ENCODE data around the gene OR2B6. TPM values are rescaled to one million over a fixed set of nuclear protein-coding genes. Genes with fewer than 3 reads are reported as not detected.
"Not testable (repeated sequence)": the region's sequence is repeated elsewhere in the genome, so short reads cannot be mapped to it uniquely, and the experiment has no call there.

The OR2B6 gene
- not detected for total RNA-seq

- Histone ChIP-seq H3K4me1 (ENCODE audit: insufficient read depth, low read length) (no peaks in the 10 kb centered on the region), H3K27me3 (ENCODE audit: insufficient read depth, low read length) (peaks cover 21% of the 10 kb centered on the region), H3K4me3 (ENCODE audit: low read length) (no peak within 1 kb of the TSS), H3K9me3 (ENCODE audit: low read depth, low read length) (no peaks in the 10 kb centered on the region)
Observed at GRCh38 chr6:27956941-27957340, at the start of gene OR2B6. Gene OR2B6 (plus strand): TSS chr6:27957241. CDS start chr6:27957241, 0 bp downstream.

- Histone ChIP-seq H3K4me1 (ENCODE audit: insufficient read depth, low read length) (peaks cover 6% of the 10 kb centered on the region), H3K4me3 (ENCODE audit: low read length) (no peak overlapping the region), H3K27me3 (ENCODE audit: insufficient read depth, low read length) (no peaks in the 10 kb centered on the region), H3K9me3 (ENCODE audit: low read depth, low read length) (no peaks in the 10 kb centered on the region)
Observed at GRCh38 chr6:27908017-27908416, 49.0 kb upstream of the OR2B6 start.

GRCh38 chr6:27911956-27912446 lies 45.0 kb upstream of the OR2B6 start, which contains the start of gene OR2B2:
Gene OR2B2 (minus strand): TSS chr6:27912396. CDS start chr6:27912319, 77 bp downstream.
- no peaks in the 10 kb centered on the region for H3K9me3 ChIP-seq (ENCODE audit: low read depth, low read length)
- no peaks in the 10 kb centered on the region for H3K4me1 ChIP-seq (ENCODE audit: insufficient read depth, low read length)
- peaks cover 14% of the 10 kb centered on the region for H3K27me3 ChIP-seq (ENCODE audit: insufficient read depth, low read length)
- H3K4me3 ChIP-seq (ENCODE audit: low read length), result no peak within 1 kb of the TSS

- H3K27me3 ChIP-seq (ENCODE audit: insufficient read depth, low read length), result peaks cover 15% of the 10 kb centered on the region
- H3K9me3 ChIP-seq (ENCODE audit: low read depth, low read length), result no peaks in the 10 kb centered on the region
- no peaks in the 10 kb centered on the region for H3K4me1 ChIP-seq (ENCODE audit: insufficient read depth, low read length)
- no peak overlapping the region for H3K4me3 ChIP-seq (ENCODE audit: low read length)
Observed at GRCh38 chr6:27922949-27923348, 34.1 kb upstream of the OR2B6 start.

- Histone ChIP-seq H3K9me3 (ENCODE audit: low read depth, low read length) (no peaks in the 10 kb centered on the region), H3K4me1 (ENCODE audit: insufficient read depth, low read length) (no peaks in the 10 kb centered on the region), H3K27me3 (ENCODE audit: insufficient read depth, low read length) (peaks cover 9% of the 10 kb centered on the region), H3K4me3 (ENCODE audit: low read length) (no peak overlapping the region)
Observed at GRCh38 chr6:27924179-27924578, 32.9 kb upstream of the OR2B6 start.

- H3K27me3 ChIP-seq (ENCODE audit: insufficient read depth, low read length); H3K9me3 ChIP-seq (ENCODE audit: low read depth, low read length); H3K4me3 ChIP-seq (ENCODE audit: low read length); H3K4me1 ChIP-seq (ENCODE audit: insufficient read depth, low read length): not testable (repeated sequence)
Observed at GRCh38 chr6:27928041-27928440, 29.0 kb upstream of the OR2B6 start.

- not testable (repeated sequence) for H3K27me3 ChIP-seq (ENCODE audit: insufficient read depth, low read length); H3K4me1 ChIP-seq (ENCODE audit: insufficient read depth, low read length); H3K4me3 ChIP-seq (ENCODE audit: low read length); H3K9me3 ChIP-seq (ENCODE audit: low read depth, low read length)
Observed at GRCh38 chr6:27929930-27930329, 27.1 kb upstream of the OR2B6 start.

GRCh38 chr6:27931209-27931608 lies 25.8 kb upstream of the OR2B6 start:
- H3K4me3 ChIP-seq (ENCODE audit: low read length), result no peak overlapping the region
- no peaks in the 10 kb centered on the region for H3K9me3 ChIP-seq (ENCODE audit: low read depth, low read length)
- H3K27me3 ChIP-seq (ENCODE audit: insufficient read depth, low read length), result peaks cover 5% of the 10 kb centered on the region
- no peaks in the 10 kb centered on the region for H3K4me1 ChIP-seq (ENCODE audit: insufficient read depth, low read length)

GRCh38 chr6:27940766-27941165 lies 16.3 kb upstream of the OR2B6 start:
- Histone ChIP-seq H3K27me3 (ENCODE audit: insufficient read depth, low read length) (peaks cover 5% of the 10 kb centered on the region), H3K4me1 (ENCODE audit: insufficient read depth, low read length) (no peaks in the 10 kb centered on the region), H3K4me3 (ENCODE audit: low read length) (no peak overlapping the region), H3K9me3 (ENCODE audit: low read depth, low read length) (no peaks in the 10 kb centered on the region)

- H3K4me3 ChIP-seq (ENCODE audit: low read length), result not testable (repeated sequence)
Observed at GRCh38 chr6:27943072-27943471, 14.0 kb upstream of the OR2B6 start.

GRCh38 chr6:27948237-27948636 lies 8.8 kb upstream of the OR2B6 start:
- H3K9me3 ChIP-seq (ENCODE audit: low read depth, low read length), result no peaks in the 10 kb centered on the region
- no peak overlapping the region for H3K4me3 ChIP-seq (ENCODE audit: low read length)
- H3K27me3 ChIP-seq (ENCODE audit: insufficient read depth, low read length), result peaks cover 15% of the 10 kb centered on the region

More at GRCh38 chr6:27943072-27943471, 14.0 kb upstream of the OR2B6 start:
- peaks cover 11% of the 10 kb centered on the region for H3K27me3 ChIP-seq (ENCODE audit: insufficient read depth, low read length)
- H3K9me3 ChIP-seq (ENCODE audit: low read depth, low read length); H3K4me1 ChIP-seq (ENCODE audit: insufficient read depth, low read length): not testable (repeated sequence)

GRCh38 chr6:27951040-27951439 lies 6.0 kb upstream of the OR2B6 start:
- H3K4me1 ChIP-seq (ENCODE audit: insufficient read depth, low read length), result no peaks in the 10 kb centered on the region
- no peak overlapping the region for H3K4me3 ChIP-seq (ENCODE audit: low read length)
- H3K9me3 ChIP-seq (ENCODE audit: low read depth, low read length), result no peaks in the 10 kb centered on the region
- H3K27me3 ChIP-seq (ENCODE audit: insufficient read depth, low read length), result peaks cover 28% of the 10 kb centered on the region

More at GRCh38 chr6:27948237-27948636, 8.8 kb upstream of the OR2B6 start:
- no peaks in the 10 kb centered on the region for H3K4me1 ChIP-seq (ENCODE audit: insufficient read depth, low read length)

GRCh38 chr6:27957516-27957915 lies 475 bp downstream of the OR2B6 start:
- Histone ChIP-seq H3K9me3 (ENCODE audit: low read depth, low read length) (no peaks in the 10 kb centered on the region), H3K4me3 (ENCODE audit: low read length) (no peak overlapping the region), H3K27me3 (ENCODE audit: insufficient read depth, low read length) (peaks cover 20% of the 10 kb centered on the region)

GRCh38 chr6:27962506-27962905 lies 5.5 kb downstream of the OR2B6 start:
- H3K4me1 ChIP-seq (ENCODE audit: insufficient read depth, low read length), result no peaks in the 10 kb centered on the region
- no peak overlapping the region for H3K4me3 ChIP-seq (ENCODE audit: low read length)
- no peaks in the 10 kb centered on the region for H3K9me3 ChIP-seq (ENCODE audit: low read depth, low read length)
- peaks cover 2% of the 10 kb centered on the region for H3K27me3 ChIP-seq (ENCODE audit: insufficient read depth, low read length)

More at GRCh38 chr6:27957516-27957915, 475 bp downstream of the OR2B6 start:
- H3K4me1 ChIP-seq (ENCODE audit: insufficient read depth, low read length), result no peaks in the 10 kb centered on the region

GRCh38 chr6:27966044-27966443 lies 9.0 kb downstream of the OR2B6 start:
- H3K4me3 ChIP-seq (ENCODE audit: low read length), result no peak overlapping the region
- H3K4me1 ChIP-seq (ENCODE audit: insufficient read depth, low read length), result no peaks in the 10 kb centered on the region
- no peaks in the 10 kb centered on the region for H3K9me3 ChIP-seq (ENCODE audit: low read depth, low read length)
- H3K27me3 ChIP-seq (ENCODE audit: insufficient read depth, low read length), result peaks cover 6% of the 10 kb centered on the region

GRCh38 chr6:27966816-27967426 lies 9.9 kb downstream of the OR2B6 start:
- no peaks in the 10 kb centered on the region for H3K9me3 ChIP-seq (ENCODE audit: low read depth, low read length)
- no peak overlapping the region for H3K4me3 ChIP-seq (ENCODE audit: low read length)
- H3K4me1 ChIP-seq (ENCODE audit: insufficient read depth, low read length), result no peaks in the 10 kb centered on the region
- H3K27me3 ChIP-seq (ENCODE audit: insufficient read depth, low read length), result peaks cover 8% of the 10 kb centered on the region
